DND-41 (cell line): ENCODE results near the gene ELK4.

ENCODE experiments used
- CTCF ChIP-seq: IDR thresholded peaks from 2 replicates; pipeline ENCODE4 v1.5.1; 2012; ENCODE audit warnings: borderline replicate concordance, low read length, moderate library complexity, mild to moderate bottlenecking; ENCODE audit not compliant: poor library complexity, severe bottlenecking; ENCODE audit errors: extremely low read depth
- EZH2 ChIP-seq: IDR thresholded peaks from 3 replicates; pipeline ENCODE4 v1.6.1; 2012; ENCODE audit warnings: borderline replicate concordance, low read depth, mild to moderate bottlenecking, moderate library complexity, low read length, inconsistent platforms; ENCODE audit not compliant: severe bottlenecking

GRCh38 chr1:205594846-205595245 is 37.0 kb downstream of the ELK4 start:
- no peak for TF ChIP-seq CTCF
- TF ChIP-seq EZH2, result no peak
